Left ventricle myocardium inferior (tissue), 1 donor: ENCODE data around the gene PPP4R1. TPM values are rescaled to one million over a fixed set of nuclear protein-coding genes. Genes with fewer than 3 reads are reported as not detected.

ENCODE experiments used
- DNase-seq: peaks from one replicate; pipeline ENCODE4 v3.0.0-alpha.2; 2020
- H3K27ac ChIP-seq: fragments of 200-600 bp; replicated peaks from 2 replicates; pipeline ENCODE4 v1.8.0; 2021
- H3K27me3 ChIP-seq: fragments of 200-600 bp; 2 replicates; pipeline ENCODE4 v1.8.0; 2021; ENCODE audit warnings: low read depth
- H3K36me3 ChIP-seq: fragments of 200-600 bp; 2 replicates; pipeline ENCODE4 v1.8.0; 2021
- H3K4me1 ChIP-seq: fragments of 200-600 bp; 2 replicates; pipeline ENCODE4 v1.8.0; 2021
- H3K4me3 ChIP-seq: fragments of 200-600 bp; 2 replicates; pipeline ENCODE4 v1.8.0; 2021; ENCODE audit warnings: mild to moderate bottlenecking, moderate library complexity
- H3K9me3 ChIP-seq: fragments of 200-600 bp; replicated peaks from 2 replicates; pipeline ENCODE4 v1.8.0; 2021
- intact Hi-C: fragments of 100-400 bp; cut with micrococcal nuclease; formaldehyde crosslinking; loops from one replicate; pipeline ENCODE4 v1.11.0; 2022
- total RNA-seq: library from RNA; stranded (reverse); fragmentation: NEBNext Ultra II Directional; extraction: Animal tissue kit (Norgen Biotek cat#: 25700); gene quantifications from one replicate; pipeline ENCODE4 v1.2.1, GENCODE V29; 2021
- TF ChIP-seq, protein P1 (sequence below): fragments of 200-600 bp; IDR thresholded peaks from 2 replicates; pipeline ENCODE4 v1.8.0; 2021; ENCODE audit warnings: antibody characterized with exemption, mild to moderate bottlenecking, borderline replicate concordance
- donor health status: DM: no; HTN: yes; CAD: no; lungs with severe emphysema.

PPP4R1 gene
- total RNA-seq, 1 donor from 2014 or later: 53.5 TPM

- intact Hi-C loops: no loop called here
Measured at GRCh38 chr18:9513971-9514512, 100.3 kb downstream of the PPP4R1 start.

GRCh38 chr18:9508446-9509025 lies 105.8 kb downstream of the PPP4R1 start:
- H3K4me3 ChIP-seq: no peak overlapping the region
- peaks cover 5% of the 10 kb centered on the region for H3K9me3 ChIP-seq
- H3K36me3 ChIP-seq: peaks cover 8% of the 10 kb centered on the region
- TF ChIP-seq, protein P1, sequence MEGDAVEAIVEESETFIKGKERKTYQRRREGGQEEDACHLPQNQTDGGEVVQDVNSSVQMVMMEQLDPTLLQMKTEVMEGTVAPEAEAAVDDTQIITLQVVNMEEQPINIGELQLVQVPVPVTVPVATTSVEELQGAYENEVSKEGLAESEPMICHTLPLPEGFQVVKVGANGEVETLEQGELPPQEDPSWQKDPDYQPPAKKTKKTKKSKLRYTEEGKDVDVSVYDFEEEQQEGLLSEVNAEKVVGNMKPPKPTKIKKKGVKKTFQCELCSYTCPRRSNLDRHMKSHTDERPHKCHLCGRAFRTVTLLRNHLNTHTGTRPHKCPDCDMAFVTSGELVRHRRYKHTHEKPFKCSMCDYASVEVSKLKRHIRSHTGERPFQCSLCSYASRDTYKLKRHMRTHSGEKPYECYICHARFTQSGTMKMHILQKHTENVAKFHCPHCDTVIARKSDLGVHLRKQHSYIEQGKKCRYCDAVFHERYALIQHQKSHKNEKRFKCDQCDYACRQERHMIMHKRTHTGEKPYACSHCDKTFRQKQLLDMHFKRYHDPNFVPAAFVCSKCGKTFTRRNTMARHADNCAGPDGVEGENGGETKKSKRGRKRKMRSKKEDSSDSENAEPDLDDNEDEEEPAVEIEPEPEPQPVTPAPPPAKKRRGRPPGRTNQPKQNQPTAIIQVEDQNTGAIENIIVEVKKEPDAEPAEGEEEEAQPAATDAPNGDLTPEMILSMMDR: no peak
- H3K4me1 ChIP-seq: peaks cover 26% of the 10 kb centered on the region
- no peak overlapping the region for H3K27ac ChIP-seq
- intact Hi-C loops: no loop called here
- no peaks in the 10 kb centered on the region for H3K27me3 ChIP-seq
- DNase-seq: no peak

More at GRCh38 chr18:9513971-9514512, 100.3 kb downstream of the PPP4R1 start:
- Histone ChIP-seq H3K9me3 (no peaks in the 10 kb centered on the region), H3K27me3 (no peaks in the 10 kb centered on the region), H3K36me3 (peaks cover 27% of the 10 kb centered on the region), H3K4me3 (no peak overlapping the region), H3K4me1 (peaks cover 11% of the 10 kb centered on the region), H3K27ac (no peak overlapping the region)
- TF ChIP-seq, protein P1: no peak
- no peak for DNase-seq

- TF ChIP-seq, protein P1: no peak
- Histone ChIP-seq H3K9me3 (peaks cover 14% of the 10 kb centered on the region), H3K4me1 (peaks cover 26% of the 10 kb centered on the region), H3K36me3 (peaks cover 4% of the 10 kb centered on the region), H3K27me3 (no peaks in the 10 kb centered on the region), H3K27ac (no peak overlapping the region), H3K4me3 (no peak overlapping the region)
- no peak for DNase-seq
- intact Hi-C loops: no loop called here
Measured at GRCh38 chr18:9507565-9508088, 106.7 kb downstream of the PPP4R1 start.

- Histone ChIP-seq H3K4me1 (peaks cover 26% of the 10 kb centered on the region), H3K27ac (no peak overlapping the region), H3K27me3 (no peaks in the 10 kb centered on the region), H3K9me3 (peaks cover 26% of the 10 kb centered on the region), H3K36me3 (peaks cover 11% of the 10 kb centered on the region), H3K4me3 (no peak overlapping the region)
- no peak for DNase-seq
- TF ChIP-seq, protein P1: no peak
- intact Hi-C loops: no loop called here
Measured at GRCh38 chr18:9506046-9506792, 108.1 kb downstream of the PPP4R1 start.

Other genes starting within 250 kb of the PPP4R1 start
- 46.2 TPM for gene RALBP1, start 139.0 kb downstream of the PPP4R1 start, total RNA-seq
- gene RAB31, start 93.7 kb upstream of the PPP4R1 start, total RNA-seq: 12.0 TPM